Liver (tissue), 3 donors: ENCODE measurements around the gene DPYD.

Source experiments
- CTCF ChIP-seq: fragments of 150-350 bp; IDR thresholded peaks from 2 replicates; pipeline ENCODE4 v1.5.1; 2017; ENCODE audit warnings: improper control_type of control experiment, low read depth, low read length; ENCODE audit not compliant: missing input control
- FOXA1 ChIP-seq: IDR thresholded peaks from 2 replicates; pipeline ENCODE4 v1.6.1; 2016; ENCODE audit warnings: antibody characterized with exemption
- GABPA ChIP-seq, 2 donors: IDR thresholded peaks in 1 of 2; conservative IDR thresholded peaks in 1 of 2; 2 replicates each; pipeline ENCODE4 v1.6.1; 2016; ENCODE audit warnings: antibody characterized with exemption in 2 of 2, mild to moderate bottlenecking in 1 of 2, moderate library complexity in 1 of 2
- HNF4A ChIP-seq, 2 donors: conservative IDR thresholded peaks; 2 replicates each; pipeline ENCODE4 v1.6.1; 2016; ENCODE audit warnings: antibody characterized with exemption in 2 of 2, mild to moderate bottlenecking in 2 of 2
- HNF4G ChIP-seq: IDR thresholded peaks from 2 replicates; pipeline ENCODE4 v1.6.1; 2016; ENCODE audit warnings: antibody characterized with exemption
- RAD21 ChIP-seq, 2 donors: IDR thresholded peaks; 2 replicates each; pipeline ENCODE4 v1.6.1; 2016; ENCODE audit warnings: antibody characterized with exemption in 2 of 2, mild to moderate bottlenecking in 2 of 2
- SP1 ChIP-seq: IDR thresholded peaks from 2 replicates; pipeline ENCODE4 v1.6.1; 2018; ENCODE audit warnings: antibody characterized with exemption, mild to moderate bottlenecking
- TAF1 ChIP-seq: conservative IDR thresholded peaks from 2 replicates; pipeline ENCODE4 v1.6.1; 2016; ENCODE audit warnings: antibody characterized with exemption, mild to moderate bottlenecking
- YY1 ChIP-seq: IDR thresholded peaks from 2 replicates; pipeline ENCODE4 v1.6.1; 2016; ENCODE audit warnings: antibody characterized with exemption, mild to moderate bottlenecking
- TF ChIP-seq, protein P1 (sequence below): IDR thresholded peaks from 2 replicates; pipeline ENCODE4 v1.6.1; 2016; ENCODE audit warnings: antibody characterized with exemption, mild to moderate bottlenecking
- TF ChIP-seq, protein P2 (sequence below): IDR thresholded peaks from 2 replicates; pipeline ENCODE4 v1.6.1; 2016; ENCODE audit warnings: antibody characterized with exemption
- TF ChIP-seq, protein P3 (sequence below): IDR thresholded peaks from 2 replicates; pipeline ENCODE4 v1.6.1; 2016; ENCODE audit warnings: antibody characterized with exemption
- donor health status: healthy.
- donor health status: healthy.

DNA sequence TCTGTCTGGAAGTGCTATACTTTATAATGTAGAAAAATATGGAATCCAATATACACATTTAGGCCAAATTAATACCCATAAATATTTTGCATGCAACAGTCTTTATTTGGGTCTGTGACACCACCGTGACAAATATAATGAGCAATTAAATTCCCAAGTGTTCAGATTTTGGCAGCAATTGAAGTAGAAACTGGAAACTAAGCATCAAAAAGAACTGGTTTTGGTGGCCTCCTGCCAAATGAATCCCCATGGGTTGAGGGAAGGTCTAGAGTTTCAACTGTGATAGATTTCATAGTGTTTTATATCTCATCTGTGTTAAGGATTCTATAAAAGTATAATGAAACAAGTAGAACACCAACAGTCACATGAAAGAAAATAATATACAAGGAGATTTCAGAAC is 88.4 kb downstream of the DPYD start:
- TF ChIP-seq CTCF = no peak
- no peak for TF ChIP-seq RAD21 (IDR thresholded peaks at IDR 0.05)
- TF ChIP-seq, protein P1, sequence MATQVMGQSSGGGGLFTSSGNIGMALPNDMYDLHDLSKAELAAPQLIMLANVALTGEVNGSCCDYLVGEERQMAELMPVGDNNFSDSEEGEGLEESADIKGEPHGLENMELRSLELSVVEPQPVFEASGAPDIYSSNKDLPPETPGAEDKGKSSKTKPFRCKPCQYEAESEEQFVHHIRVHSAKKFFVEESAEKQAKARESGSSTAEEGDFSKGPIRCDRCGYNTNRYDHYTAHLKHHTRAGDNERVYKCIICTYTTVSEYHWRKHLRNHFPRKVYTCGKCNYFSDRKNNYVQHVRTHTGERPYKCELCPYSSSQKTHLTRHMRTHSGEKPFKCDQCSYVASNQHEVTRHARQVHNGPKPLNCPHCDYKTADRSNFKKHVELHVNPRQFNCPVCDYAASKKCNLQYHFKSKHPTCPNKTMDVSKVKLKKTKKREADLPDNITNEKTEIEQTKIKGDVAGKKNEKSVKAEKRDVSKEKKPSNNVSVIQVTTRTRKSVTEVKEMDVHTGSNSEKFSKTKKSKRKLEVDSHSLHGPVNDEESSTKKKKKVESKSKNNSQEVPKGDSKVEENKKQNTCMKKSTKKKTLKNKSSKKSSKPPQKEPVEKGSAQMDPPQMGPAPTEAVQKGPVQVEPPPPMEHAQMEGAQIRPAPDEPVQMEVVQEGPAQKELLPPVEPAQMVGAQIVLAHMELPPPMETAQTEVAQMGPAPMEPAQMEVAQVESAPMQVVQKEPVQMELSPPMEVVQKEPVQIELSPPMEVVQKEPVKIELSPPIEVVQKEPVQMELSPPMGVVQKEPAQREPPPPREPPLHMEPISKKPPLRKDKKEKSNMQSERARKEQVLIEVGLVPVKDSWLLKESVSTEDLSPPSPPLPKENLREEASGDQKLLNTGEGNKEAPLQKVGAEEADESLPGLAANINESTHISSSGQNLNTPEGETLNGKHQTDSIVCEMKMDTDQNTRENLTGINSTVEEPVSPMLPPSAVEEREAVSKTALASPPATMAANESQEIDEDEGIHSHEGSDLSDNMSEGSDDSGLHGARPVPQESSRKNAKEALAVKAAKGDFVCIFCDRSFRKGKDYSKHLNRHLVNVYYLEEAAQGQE = no peak
- no peak for TF ChIP-seq HNF4G
- TF ChIP-seq, protein P2, sequence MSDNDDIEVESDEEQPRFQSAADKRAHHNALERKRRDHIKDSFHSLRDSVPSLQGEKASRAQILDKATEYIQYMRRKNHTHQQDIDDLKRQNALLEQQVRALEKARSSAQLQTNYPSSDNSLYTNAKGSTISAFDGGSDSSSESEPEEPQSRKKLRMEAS = no peak
- TF ChIP-seq YY1 = no peak
- no peak for TF ChIP-seq GABPA (IDR thresholded peaks at IDR 0.05 in 1 of 2, conservative IDR thresholded peaks at IDR 0.05 in 1 of 2)
- no peak for TF ChIP-seq SP1
- TF ChIP-seq HNF4A (conservative IDR thresholded peaks at IDR 0.05) = no peak
- no peak for TF ChIP-seq TAF1
- no peak for TF ChIP-seq FOXA1
- TF ChIP-seq, protein P3, sequence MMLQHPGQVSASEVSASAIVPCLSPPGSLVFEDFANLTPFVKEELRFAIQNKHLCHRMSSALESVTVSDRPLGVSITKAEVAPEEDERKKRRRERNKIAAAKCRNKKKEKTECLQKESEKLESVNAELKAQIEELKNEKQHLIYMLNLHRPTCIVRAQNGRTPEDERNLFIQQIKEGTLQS = no peak
